Renal cortex interstitium (tissue), 11 donors: ENCODE data around the gene HYDIN. TPM values are rescaled to one million over a fixed set of nuclear protein-coding genes. Genes with fewer than 3 reads are reported as not detected.
"Not testable (repeated sequence)": the region's sequence is repeated elsewhere in the genome, so short reads cannot be mapped to it uniquely, and the experiment has no call there.

ENCODE experiments used
- DNase-seq, 11 donors: peaks; one replicate each; pipeline ENCODE4 v3.0.0-alpha.2; 2013; ENCODE audit warnings: low read depth in 9 of 11, low spot score in 4 of 11; ENCODE audit errors: extremely low read depth in 1 of 11
- polyA plus RNA-seq, 3 donors: library from polyadenylated mRNA; unstranded; fragments of 120-200 nt; gene quantifications; one replicate each; pipeline ENCODE4 v1.2.1, GENCODE V29; 2013; ENCODE audit not compliant: insufficient read length in 3 of 3

Gene HYDIN
- polyA plus RNA-seq, 3 donors: 10.8 to 17.6 (median 13.6) TPM

DNA sequence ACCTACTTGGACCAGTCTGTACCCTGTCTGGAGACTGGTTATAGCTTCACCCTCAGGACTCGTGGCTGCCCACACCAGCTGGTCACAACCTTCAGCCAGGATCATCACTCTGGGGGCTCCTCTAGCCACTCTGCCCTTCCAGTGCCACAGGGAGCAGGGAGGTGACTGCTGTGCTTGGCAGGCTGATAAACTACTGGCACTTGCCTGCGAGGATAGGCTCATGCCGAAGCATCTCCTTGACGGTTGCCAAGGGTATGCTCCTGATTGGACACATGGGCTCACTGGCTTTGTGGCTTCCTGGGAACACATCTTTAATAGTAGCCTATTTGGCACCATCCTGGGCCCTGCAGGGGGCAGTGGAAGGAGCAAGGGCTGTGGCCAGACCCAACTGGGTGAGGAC, 295.2 kb downstream of the HYDIN start:
- DNase-seq: not testable (repeated sequence)

DNA sequence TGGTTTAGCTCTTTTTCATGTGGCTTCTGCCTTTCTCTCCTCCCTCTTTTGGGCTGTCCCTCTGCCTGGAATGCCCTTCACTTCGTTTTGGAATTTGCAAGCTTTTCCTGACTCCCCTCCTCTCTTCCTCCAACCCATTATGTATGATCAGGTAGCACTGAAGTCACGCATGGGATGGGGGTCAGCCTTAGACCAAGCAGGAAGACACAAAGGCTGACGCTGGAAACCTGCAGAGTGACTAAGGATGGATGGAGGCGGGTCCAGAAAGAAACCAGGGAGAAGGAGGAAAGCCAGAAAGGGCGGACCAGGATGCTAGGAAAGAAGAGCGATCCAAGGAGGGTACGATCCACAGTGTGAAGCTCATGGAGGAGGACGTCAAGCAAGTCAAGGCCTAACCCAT, 296.8 kb downstream of the HYDIN start:
- DNase-seq: not testable (repeated sequence)

GRCh38 chr16:70930757-70931156, 299.8 kb downstream of the HYDIN start:
- not testable (repeated sequence) for DNase-seq

GRCh38 chr16:70922164-70922563, 308.4 kb downstream of the HYDIN start:
- peak in 6 of 11 donors; percentile 6 to 20 (median 13) for DNase-seq

DNA sequence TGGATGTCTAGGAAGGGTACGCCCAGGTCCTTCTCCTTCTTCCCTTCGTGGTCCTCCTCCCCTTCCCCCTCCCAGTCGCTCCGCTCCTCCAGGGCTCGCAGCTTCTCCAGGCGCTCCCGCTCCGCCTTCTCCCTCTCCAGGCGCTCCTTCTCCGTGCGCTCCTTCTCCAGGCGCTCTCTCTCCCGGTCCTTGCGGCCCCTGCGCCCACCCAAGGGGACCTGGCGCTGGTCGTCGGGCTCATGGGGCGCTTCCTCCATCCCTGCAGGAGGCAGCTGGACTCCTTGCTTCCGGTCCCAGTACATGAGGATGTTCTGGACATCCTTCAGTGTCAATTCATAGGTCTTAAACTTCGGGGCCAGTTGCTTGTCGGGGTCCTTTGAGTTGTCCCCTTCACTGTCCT, 309.9 kb downstream of the HYDIN start:
- DNase-seq: not testable (repeated sequence)

DNA sequence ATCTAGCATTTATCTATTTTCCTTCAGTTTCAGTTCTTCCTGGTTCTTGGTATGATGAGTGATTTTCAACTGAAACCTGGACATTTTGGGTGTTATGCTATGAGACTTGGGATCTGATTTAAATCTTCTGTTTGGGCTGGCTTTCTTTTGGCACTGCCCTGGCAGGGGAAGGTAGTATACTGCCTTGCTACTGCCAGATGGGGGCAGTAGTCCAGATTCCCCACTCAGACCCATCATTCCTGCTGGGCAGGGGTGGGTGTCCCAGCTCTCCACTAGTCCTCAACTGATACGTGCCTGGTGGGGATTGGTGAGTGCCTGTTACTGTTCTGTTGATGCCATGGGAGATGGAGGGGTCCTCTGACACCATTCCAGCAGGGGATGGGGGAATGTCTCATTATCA, 342.3 kb downstream of the HYDIN start:
- DNase-seq: not testable (repeated sequence)

- DNase-seq: not testable (repeated sequence)
Observed at GRCh38 chr16:70884652-70885051, 345.9 kb downstream of the HYDIN start.

GRCh38 chr16:70882311-70882710, 348.2 kb downstream of the HYDIN start:
- not testable (repeated sequence) for DNase-seq

GRCh38 chr16:70877895-70878294, 352.6 kb downstream of the HYDIN start:
- DNase-seq: not testable (repeated sequence)

GRCh38 chr16:70876442-70876841, 354.1 kb downstream of the HYDIN start:
- not testable (repeated sequence) for DNase-seq

GRCh38 chr16:70864698-70865097, 365.8 kb downstream of the HYDIN start:
- not testable (repeated sequence) for DNase-seq

DNA sequence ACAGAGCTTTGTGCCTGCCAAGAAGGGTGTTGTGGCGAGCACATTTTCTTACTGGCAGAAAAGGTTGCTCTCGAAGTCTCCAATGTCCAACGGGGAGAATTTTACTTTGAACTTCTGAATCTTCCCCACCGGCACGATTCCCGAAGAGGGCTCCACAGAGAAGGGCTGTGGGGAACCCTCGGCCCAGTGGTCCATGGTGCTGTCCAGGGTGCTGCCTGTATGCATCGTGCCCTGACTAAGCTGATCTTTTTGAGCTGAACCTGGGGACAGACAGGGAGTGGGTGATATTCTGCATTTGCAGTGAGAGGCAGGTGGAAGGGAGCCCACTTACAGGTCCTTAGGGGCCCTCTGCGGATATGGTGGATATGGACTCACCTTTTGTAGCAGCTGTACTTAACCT, 368.5 kb downstream of the HYDIN start:
- peak in 5 of 11 donors; percentile 0 to 1 (median 1) for DNase-seq

DNA sequence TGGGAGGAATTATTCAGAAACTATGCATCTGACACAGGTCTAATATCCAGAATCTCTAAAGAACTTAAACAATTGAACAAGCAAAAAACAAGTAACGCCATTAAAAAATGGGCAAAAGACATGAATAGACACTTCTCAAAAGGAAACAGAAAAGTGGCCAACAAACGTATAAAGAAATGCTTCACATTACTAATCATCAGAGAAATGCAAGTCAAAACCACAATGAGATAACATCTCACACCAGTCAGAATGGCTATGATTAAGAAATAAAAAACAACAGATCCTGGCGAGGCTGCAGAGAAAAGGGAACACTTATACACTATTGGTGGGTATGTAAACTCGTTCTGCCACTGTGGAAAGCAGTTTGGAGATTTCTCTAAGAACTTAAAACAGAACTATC, 379.2 kb downstream of the HYDIN start:
- not testable (repeated sequence) for DNase-seq

- DNase-seq: not testable (repeated sequence)
Observed at GRCh38 chr16:70823498-70824118, 406.9 kb downstream of the HYDIN start.

DNA sequence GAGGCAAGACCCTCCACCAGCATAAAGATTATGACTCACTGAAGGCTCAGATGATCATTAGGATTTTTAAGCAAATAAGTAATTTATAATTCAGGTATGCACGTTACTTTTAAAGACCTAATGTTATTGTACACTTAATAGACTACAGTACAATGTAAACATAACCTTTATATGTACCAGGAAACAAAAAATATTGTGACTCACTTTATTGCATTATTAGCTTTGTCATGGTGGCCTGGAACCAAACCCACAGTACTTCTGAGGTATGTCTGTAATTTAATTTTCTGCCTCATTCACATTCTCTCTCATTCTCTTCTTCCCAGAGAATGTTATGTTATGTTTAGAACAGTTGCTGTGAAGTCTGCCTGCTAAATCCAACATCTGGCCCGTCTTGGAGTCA, 407.8 kb downstream of the HYDIN start:
- DNase-seq: not testable (repeated sequence)

DNA sequence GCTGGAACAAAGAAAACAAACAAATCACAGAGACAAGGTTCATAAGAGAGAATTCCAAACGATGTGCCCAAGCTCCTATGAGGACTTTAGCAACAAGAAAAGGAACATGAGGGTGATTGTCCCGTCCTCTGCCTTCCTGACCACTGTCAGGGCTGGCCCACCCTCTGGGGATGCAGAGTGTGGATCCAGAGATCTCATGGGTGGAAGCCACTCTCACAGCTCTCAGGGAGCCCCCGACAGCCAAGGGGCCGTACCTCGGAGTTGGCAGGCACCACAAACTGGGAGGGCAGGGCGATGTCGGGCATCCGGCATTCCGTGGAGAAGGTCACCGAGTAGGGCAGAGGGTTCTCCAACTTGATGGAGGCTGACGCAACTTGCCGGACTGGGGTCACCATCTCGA, 412.4 kb downstream of the HYDIN start:
- not testable (repeated sequence) for DNase-seq

DNA sequence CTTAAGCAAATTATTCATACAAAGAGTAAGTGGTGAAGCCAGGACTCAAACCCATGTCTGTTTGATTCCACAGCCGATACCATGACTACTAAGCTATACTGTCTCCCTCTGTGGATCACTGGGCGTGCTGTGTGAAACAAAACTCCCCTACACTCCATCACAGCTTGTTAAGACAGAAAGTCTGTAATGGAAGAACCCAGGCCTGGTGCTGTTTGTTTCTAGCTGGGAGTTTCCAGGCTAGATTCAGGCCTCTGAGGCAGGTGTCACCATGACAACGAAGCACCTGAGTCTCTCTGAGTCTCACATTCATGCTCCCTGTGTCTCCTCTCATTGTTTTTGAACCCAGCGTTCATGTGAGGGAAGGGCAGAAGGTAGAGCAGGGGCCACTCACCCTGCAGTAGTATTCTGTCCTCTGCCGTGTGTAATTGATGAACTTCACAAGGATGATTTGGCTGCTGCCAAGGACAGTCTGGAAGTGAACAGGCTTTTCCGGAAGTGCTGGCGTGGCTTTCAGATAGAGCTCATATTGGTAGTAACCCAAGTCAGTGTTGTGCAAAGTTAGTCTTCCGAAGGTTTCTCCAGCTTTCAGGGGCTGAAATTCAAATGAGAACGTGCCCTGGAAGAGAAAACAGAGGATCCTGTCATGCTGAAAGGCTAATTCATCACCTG, 421.0 kb downstream of the HYDIN start:
- no peak for DNase-seq

GRCh38 chr16:70808371-70808770, 422.2 kb downstream of the HYDIN start:
- no peak for DNase-seq

DNA sequence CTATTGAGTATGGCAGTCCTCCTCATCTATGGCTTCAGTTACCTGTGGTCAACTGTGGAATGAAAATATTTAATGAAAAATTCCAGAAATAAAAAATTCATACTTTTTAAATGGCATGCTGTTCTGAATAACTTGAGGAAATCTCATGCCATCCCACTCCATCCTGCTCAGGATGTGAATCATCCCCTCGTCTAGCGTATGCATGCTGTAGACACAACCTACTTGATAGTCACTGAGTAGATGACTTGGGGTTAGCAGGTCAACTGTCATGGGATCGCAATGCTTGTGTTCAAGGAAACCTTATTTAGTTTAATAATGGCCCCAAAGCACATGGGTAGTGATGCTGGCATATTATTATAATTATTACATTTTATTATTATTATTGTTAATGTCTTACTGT, 424.7 kb downstream of the HYDIN start:
- DNase-seq: no peak

- no peak for DNase-seq
Observed at GRCh38 chr16:70805380-70805779, 425.1 kb downstream of the HYDIN start.

DNA sequence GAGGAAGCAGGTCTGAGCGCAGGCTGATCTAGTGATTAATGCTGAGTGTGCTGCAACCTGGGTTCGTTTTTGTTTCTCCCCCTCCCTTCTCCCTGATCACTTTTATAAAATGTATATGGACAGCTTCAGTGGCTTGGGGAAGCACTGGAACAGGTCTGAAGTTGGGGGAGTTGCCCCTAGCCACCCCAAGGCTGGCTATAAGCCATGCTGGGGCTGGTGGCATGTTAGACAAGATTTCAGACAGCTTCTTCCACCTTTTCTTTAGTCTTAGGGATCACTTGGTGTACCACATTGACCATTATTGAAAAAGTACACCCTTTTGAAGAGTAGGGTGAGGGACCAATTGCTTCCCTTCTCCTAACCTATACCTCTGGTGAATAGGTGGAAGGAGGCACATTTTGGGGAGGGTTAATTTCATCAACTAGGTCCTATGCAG, 425.8 kb downstream of the HYDIN start:
- DNase-seq: no peak
